ENCODE data around the gene PPRC1.

The PPRC1 gene

GRCh38 chr10:102141583-102142107, 8.8 kb downstream of the PPRC1 start:
- in situ Hi-C loops (cut with MboI; ENCODE audit: low sequenced_read_pairs) = no loop called here

GRCh38 chr10:102146971-102147428, 14.2 kb downstream of the PPRC1 start:
- in situ Hi-C loops (cut with MboI; ENCODE audit: low sequenced_read_pairs) = no loop called here

DNA sequence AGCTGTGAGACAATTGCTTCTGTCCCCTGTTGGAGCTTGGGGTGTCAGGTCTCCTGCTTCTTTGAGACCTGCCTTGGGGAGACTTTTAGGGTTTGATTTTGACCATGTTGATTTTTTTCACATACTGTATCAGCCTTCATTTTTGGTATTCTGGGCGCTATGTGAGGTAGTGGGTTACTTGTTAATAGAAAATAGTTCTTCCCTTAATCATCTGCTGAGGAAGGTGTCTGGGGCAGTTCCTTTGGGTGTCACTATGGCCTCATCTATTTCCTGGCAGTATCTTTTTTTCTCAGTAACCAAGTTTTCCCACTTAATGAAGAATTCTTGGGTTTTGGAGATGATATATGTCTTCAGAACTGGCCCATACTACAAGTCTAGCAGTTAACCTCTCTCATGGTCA, 14.7 kb downstream of the PPRC1 start:
- in situ Hi-C loops (cut with MboI; ENCODE audit: low sequenced_read_pairs) = no loop called here

DNA sequence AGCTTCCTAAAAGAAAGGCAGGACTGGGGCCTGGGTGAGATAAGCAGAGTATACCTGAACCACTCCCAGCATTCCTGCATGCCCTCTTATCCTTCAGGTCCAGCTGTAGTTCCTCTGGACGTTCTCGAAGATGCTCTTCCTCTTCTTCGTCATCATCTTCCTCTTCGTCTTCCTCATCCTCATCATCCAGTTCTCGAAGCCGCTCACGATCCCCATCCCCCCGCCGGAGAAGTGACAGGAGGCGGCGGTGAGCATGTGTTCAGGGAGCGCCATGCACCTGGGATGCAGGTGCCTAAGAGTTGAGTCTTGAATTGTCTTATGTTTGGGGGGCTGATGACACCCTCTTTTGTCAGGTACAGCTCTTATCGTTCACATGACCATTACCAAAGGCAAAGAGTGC, 15.4 kb downstream of the PPRC1 start:
- in situ Hi-C loops (cut with MboI; ENCODE audit: low sequenced_read_pairs) = no loop called here

DNA sequence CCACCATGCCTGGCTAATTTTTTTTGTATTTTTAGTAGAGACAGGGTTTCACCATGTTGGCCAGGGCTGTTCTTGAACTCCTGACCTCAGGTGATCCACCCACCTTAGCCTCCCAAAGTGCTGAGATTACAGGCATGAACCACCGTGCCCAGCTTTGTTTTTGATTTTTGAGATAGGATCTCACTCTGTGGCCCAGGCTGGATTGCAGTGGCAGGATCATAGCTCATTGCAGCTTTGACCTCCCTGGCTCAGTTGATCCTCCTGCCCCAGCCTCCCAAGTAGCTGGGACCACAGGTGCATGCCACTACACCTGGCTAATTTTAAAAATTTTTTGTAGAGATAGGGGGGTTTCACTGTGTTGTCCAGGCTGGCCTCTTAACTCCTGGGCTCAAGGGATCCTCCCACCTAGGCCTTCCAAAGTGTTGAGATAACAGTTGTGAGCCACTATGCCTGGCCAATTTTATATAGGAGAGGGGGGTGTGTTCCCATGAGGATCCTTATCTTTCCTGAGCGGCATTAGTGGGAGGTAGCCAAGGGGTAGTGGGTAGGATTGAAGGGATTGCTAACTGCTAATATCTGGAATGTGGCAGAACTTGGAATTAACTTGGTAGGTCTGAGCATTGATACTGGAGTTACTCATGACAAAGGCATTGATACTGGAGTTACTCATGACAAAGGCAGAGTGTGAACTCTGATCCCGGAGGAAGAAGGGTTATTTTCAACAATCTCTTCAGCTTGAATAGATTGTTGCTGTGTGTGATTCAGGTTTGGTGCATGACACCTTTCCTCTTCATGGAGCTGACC, 18.3 kb downstream of the PPRC1 start:
- in situ Hi-C loops (cut with MboI; ENCODE audit: low sequenced_read_pairs) = no loop called here

GRCh38 chr10:102151774-102152544, 19.1 kb downstream of the PPRC1 start, which contains the start of gene NOLC1:
TSS of gene NOLC1 (plus strand) at chr10:102152389. CDS start at chr10:102152411, 22 bp downstream.
- in situ Hi-C loops (cut with MboI; ENCODE audit: low sequenced_read_pairs) = no loop called here

DNA sequence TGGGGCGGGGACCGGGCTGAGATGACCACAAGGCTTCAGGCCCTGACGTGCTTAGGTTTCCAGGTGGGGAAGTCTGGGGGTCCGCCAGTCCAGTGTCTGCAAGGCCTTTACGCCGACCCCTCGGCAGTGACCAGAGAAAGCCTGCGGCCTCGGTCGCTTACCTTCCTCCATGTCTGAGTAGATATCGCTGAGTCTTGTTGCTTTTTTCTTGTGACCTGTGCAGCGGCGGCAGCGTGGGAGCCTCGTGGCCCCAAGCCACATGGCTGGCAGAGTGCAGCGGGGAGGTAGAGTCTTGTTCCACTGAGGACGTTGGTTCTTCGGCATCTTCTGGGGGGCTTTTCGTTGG, 19.7 kb downstream of the PPRC1 start:
- in situ Hi-C loops (cut with MboI; ENCODE audit: low sequenced_read_pairs) = no loop called here

DNA sequence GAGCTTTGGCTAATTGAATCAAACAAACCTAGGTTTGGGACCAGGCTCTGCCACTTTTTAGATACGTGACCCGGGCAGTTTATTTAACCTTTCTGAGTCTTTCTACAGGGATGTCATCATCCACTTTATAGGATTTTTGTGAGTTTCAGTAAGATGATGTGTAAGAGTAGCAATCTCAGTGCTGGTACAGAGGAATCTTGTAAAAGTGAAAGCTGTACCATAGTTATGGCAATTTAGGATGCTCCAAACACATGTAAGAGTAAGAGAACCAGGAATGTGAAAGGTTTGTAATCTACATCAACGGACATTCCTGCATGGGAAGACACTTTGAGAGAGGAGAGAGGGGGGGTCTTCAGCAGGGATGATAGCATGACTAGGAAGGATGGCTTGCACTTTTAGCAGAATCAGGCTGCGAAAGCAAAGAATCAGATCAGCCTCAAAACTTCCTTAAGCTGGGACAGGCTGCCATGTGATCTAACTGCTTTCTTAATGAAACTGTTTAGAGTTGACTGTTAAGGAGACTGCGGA, 20.3 kb downstream of the PPRC1 start:
- in situ Hi-C loops (cut with MboI; ENCODE audit: low sequenced_read_pairs) = no loop called here

GRCh38 chr10:102154466-102155116, 21.8 kb downstream of the PPRC1 start:
- in situ Hi-C loops (cut with MboI; ENCODE audit: low sequenced_read_pairs) = no loop called here

- in situ Hi-C loops (cut with MboI; ENCODE audit: low sequenced_read_pairs) = no loop called here
Measured at GRCh38 chr10:102157224-102157623, 24.4 kb downstream of the PPRC1 start.

- in situ Hi-C loops (cut with MboI; ENCODE audit: low sequenced_read_pairs) = no loop called here
Measured at GRCh38 chr10:102159051-102159597, 26.3 kb downstream of the PPRC1 start.

GRCh38 chr10:102159831-102160230, 27.0 kb downstream of the PPRC1 start:
- in situ Hi-C loops (cut with MboI; ENCODE audit: low sequenced_read_pairs) = no loop called here

GRCh38 chr10:102163342-102163989, 30.6 kb downstream of the PPRC1 start:
- in situ Hi-C loops (cut with MboI; ENCODE audit: low sequenced_read_pairs) = no loop called here

DNA sequence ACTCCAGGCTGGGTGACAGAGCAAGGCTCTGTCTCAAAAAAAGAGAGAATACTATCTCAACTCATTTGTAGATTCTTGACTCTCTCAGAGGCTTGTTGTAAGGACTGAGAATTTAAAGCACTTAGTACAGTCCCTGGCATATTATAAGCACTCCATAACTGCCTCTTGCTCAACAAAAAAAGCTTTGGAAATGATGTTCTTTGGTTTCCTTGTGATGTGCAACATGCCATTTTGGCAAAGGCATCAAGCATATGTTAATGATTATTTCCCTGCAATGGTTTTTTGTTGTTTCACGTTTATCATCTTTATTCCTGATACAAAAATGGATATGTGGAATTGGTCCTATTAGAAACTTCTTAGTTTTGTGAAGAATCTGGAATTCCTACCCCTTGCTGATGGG, 35.0 kb downstream of the PPRC1 start:
- in situ Hi-C loops (cut with MboI; ENCODE audit: low sequenced_read_pairs) = no loop called here

DNA sequence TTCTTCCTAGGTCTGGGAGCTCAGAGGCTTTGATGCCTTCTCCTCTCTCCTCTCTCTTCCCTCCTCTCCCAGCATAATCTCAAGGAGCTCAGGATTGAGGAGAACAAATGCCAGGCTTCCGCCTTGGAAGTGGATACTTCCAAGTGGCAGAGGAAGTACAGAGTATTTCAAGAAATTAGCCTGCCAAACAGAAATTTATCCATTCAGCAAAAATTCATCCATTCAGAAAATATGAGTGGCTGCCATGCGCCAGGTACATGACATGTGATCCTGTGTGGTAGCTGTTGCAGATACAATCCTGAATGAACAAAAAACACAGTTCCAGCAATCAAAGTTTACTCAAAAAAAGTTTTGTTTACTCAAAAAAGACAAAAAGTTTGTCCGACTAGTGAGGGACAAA, 37.8 kb downstream of the PPRC1 start:
- in situ Hi-C loops (cut with MboI; ENCODE audit: low sequenced_read_pairs) = no loop called here

GRCh38 chr10:102172288-102172687, 39.4 kb downstream of the PPRC1 start:
- in situ Hi-C loops (cut with MboI; ENCODE audit: low sequenced_read_pairs) = no loop called here

- in situ Hi-C loops (cut with MboI; ENCODE audit: low sequenced_read_pairs) = no loop called here
Measured at GRCh38 chr10:102175415-102175814, 42.6 kb downstream of the PPRC1 start.

DNA sequence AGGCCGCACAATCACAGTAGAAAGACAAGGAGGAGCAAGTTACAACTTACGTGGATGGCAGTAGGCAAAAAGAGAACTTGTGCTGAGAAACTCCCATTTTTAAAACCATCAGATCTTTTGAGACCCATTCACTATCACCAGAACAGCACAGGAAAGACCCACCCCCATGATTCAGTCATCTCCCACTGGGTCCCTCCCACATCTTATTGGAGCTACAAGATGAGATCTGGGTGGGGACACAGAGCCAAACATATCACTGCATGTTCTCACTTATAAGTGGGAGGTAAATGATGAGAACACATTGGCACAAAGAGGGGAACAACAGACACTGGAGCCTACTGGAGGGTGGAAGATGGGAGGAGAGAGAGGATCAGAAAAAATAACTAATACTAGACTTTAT, 51.8 kb downstream of the PPRC1 start:
- in situ Hi-C loops (cut with MboI; ENCODE audit: low sequenced_read_pairs) = no loop called here

- in situ Hi-C loops (cut with MboI; ENCODE audit: low sequenced_read_pairs) = no loop called here
Measured at GRCh38 chr10:102185272-102185671, 52.4 kb downstream of the PPRC1 start.

DNA sequence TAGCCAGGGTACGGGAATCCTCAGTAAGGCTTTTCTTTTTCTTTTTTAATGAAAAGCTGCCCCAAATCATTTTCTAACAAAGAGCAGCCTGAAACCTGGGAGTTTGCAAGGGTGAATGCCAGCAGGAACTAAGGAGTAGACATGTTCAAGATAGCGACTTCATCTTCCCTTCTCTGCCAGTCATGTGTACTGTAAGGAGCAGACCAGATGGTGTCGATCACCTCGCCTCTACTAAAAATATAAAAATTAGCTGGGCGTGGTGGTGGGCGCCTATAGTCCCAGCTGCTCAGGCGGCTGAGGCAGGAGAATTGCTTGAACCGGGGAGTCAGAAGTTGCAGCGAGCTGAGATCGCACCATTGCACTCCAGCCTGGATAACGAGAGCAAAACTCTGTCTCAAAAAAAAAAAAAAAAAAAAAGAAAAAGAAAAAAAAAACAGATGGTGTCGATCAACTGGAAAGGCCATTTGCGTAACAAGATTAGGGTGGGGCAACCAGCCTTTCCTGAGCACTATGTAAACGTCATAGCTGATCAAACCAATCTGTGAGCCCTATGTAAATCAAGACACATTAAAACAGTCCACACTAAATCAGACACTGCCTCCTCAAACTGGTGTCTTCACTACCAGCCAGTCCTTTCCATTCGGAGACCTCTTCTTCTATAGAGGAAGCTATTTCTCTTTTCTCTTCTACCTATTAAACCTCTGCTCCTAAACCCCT, 53.1 kb downstream of the PPRC1 start:
- in situ Hi-C loops (cut with MboI; ENCODE audit: low sequenced_read_pairs) = no loop called here
